ENCODE measurements around the gene ADAM12. TPM values are rescaled to one million over a fixed set of nuclear protein-coding genes. Genes with fewer than 3 reads are reported as not detected.
"Not testable (repeated sequence)": the region's sequence is repeated elsewhere in the genome, so short reads cannot be mapped to it uniquely, and the experiment has no call there.

ADAM12 gene
- total and polyA plus RNA-seq, 10 of the 15 experiments (the other 5 are each of a cell fraction or from before 2014, with no cell fraction given) = under 0.01 to 0.62 (median 0.04) TPM; not detected in 5

DNA sequence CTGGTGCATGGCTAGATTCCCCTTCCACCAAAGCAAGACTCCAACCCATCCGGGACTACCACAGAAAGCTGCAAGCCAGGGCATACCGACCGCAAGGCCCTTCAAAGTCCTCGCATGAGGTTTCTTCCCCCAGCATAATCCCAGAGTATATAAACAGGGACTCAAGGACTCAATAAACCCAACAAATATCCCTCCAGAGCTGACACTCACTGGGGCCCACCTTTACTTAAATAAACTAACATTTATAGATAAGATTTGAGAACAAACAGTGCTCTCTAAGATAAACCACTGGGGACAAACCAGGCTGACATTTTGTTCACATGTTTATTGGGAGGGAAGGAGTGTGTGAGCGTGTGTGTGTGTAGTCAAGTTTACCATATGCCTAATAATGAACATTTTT is 138.2 kb downstream of the ADAM12 start (continued):
- TF ChIP-seq FOXM1 (IDR thresholded peaks at IDR 0.05; ENCODE audit: low read depth, low read length) = no peak
- TF ChIP-seq NR2C1 (IDR thresholded peaks at IDR 0.05) = no peak
- TF ChIP-seq, protein P1, sequence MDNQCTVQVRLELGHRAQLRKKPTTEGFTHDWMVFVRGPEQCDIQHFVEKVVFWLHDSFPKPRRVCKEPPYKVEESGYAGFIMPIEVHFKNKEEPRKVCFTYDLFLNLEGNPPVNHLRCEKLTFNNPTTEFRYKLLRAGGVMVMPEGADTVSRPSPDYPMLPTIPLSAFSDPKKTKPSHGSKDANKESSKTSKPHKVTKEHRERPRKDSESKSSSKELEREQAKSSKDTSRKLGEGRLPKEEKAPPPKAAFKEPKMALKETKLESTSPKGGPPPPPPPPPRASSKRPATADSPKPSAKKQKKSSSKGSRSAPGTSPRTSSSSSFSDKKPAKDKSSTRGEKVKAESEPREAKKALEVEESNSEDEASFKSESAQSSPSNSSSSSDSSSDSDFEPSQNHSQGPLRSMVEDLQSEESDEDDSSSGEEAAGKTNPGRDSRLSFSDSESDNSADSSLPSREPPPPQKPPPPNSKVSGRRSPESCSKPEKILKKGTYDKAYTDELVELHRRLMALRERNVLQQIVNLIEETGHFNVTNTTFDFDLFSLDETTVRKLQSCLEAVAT (IDR thresholded peaks at IDR 0.05) = no peak
- no peak for TF ChIP-seq STAT3 (IDR thresholded peaks at IDR 0.05; ENCODE audit: low read depth, low read length)

DNA sequence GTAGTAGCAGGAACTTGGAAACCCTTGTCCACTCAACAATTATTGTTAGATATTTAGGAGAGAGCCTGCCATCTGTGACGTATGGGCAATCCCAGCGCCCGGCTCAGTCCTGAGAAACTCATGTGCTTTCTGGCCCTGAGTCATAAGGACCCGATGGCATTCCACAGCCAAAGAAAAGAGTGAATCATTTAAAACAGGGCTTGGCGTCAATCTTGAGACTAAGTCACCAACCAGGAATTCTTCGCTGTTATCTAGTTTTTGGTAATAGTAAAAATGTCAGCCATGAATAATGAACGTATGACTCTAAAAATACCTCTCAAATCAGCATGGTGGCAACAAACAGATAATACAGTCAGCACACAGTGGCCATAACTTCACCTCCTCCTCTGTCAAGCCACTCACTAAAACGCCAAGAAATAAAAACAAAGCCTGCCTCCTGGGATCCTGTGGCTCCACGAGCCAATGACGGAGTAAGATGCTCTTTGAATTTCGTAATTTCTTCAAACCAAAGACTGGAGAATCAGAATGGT is 140.8 kb downstream of the ADAM12 start:
- DNase-seq (ENCODE audit: low read depth, low spot score) (no peak), FAIRE-seq (no peak), ATAC-seq (no peak)
- ChIA-PET CTCF (no interaction called here), RAD21 (ENCODE audit: unreplicated experiment) (no interaction called here), POLR2A (no interaction called here), SMC1A (ENCODE audit: uncharacterized antibody, unreplicated experiment) (no interaction called here)
- Histone ChIP-seq H3K9ac (ENCODE audit: control insufficient read depth, insufficient read depth, low read length) (no peak overlapping the region), H3K4me1 (ENCODE audit: control insufficient read depth, insufficient read depth, low read length) (no peaks in the 10 kb centered on the region), H2AFZ (ENCODE audit: control insufficient read depth, low read depth, low read length) (no peak overlapping the region), H3K27me3 (replicated peaks in 1 of 2; ENCODE audit: control insufficient read depth in 2 of 2, insufficient read depth in 2 of 2, low read length in 1 of 2) (no peaks in the 10 kb centered on the region), H3K79me2 (ENCODE audit: control insufficient read depth, insufficient read depth, low read length) (no peaks in the 10 kb centered on the region), H4K20me1 (ENCODE audit: control insufficient read depth, insufficient read depth) (no peaks in the 10 kb centered on the region), H3K4me2 (ENCODE audit: control insufficient read depth, insufficient read depth) (no peak overlapping the region), H3K4me3 (no peak overlapping the region), H3K36me3 (ENCODE audit: control insufficient read depth in 2 of 2, insufficient read depth in 2 of 2, low read length in 1 of 2) (no peaks in the 10 kb centered on the region), H3K27ac (ENCODE audit: control insufficient read depth, insufficient read depth) (no peak overlapping the region), H3K9me3 (replicated peaks; ENCODE audit: control insufficient read depth, insufficient read depth, low read length) (no peaks in the 10 kb centered on the region)
- BruUV-seq (replicated peaks) = no TSS peak
- in situ Hi-C loops (cut with MboI) (no loop called here), intact Hi-C loops (cut with micrococcal nuclease; ENCODE audit: unreplicated experiment) (no loop called here)
- no peak for TF ChIP-seq NRF1 (conservative IDR thresholded peaks at IDR 0.05; ENCODE audit: low read depth, low read length)
- TF ChIP-seq, protein P2, sequence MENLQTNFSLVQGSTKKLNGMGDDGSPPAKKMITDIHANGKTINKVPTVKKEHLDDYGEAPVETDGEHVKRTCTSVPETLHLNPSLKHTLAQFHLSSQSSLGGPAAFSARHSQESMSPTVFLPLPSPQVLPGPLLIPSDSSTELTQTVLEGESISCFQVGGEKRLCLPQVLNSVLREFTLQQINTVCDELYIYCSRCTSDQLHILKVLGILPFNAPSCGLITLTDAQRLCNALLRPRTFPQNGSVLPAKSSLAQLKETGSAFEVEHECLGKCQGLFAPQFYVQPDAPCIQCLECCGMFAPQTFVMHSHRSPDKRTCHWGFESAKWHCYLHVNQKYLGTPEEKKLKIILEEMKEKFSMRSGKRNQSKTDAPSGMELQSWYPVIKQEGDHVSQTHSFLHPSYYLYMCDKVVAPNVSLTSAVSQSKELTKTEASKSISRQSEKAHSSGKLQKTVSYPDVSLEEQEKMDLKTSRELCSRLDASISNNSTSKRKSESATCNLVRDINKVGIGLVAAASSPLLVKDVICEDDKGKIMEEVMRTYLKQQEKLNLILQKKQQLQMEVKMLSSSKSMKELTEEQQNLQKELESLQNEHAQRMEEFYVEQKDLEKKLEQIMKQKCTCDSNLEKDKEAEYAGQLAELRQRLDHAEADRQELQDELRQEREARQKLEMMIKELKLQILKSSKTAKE (IDR thresholded peaks at IDR 0.05; ENCODE audit: low read depth, poor library complexity, severe bottlenecking) = no peak
- TF ChIP-seq CEBPB (IDR thresholded peaks at IDR 0.05; ENCODE audit: borderline replicate concordance in 1 of 2, low read depth in 2 of 2, low read length in 2 of 2) = no peak
- TF ChIP-seq FOXM1 (IDR thresholded peaks at IDR 0.05; ENCODE audit: low read depth, low read length) = no peak
- no peak for TF ChIP-seq RBBP5 (conservative IDR thresholded peaks at IDR 0.05)
- TF ChIP-seq, protein P3, sequence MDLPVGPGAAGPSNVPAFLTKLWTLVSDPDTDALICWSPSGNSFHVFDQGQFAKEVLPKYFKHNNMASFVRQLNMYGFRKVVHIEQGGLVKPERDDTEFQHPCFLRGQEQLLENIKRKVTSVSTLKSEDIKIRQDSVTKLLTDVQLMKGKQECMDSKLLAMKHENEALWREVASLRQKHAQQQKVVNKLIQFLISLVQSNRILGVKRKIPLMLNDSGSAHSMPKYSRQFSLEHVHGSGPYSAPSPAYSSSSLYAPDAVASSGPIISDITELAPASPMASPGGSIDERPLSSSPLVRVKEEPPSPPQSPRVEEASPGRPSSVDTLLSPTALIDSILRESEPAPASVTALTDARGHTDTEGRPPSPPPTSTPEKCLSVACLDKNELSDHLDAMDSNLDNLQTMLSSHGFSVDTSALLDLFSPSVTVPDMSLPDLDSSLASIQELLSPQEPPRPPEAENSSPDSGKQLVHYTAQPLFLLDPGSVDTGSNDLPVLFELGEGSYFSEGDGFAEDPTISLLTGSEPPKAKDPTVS (IDR thresholded peaks at IDR 0.05; ENCODE audit: low read depth, low read length) = no peak
- TF ChIP-seq IKZF1 (conservative IDR thresholded peaks at IDR 0.05) = no peak
- no peak for TF ChIP-seq STAT3 (IDR thresholded peaks at IDR 0.05; ENCODE audit: low read depth, low read length)
- TF ChIP-seq RUNX3 (IDR thresholded peaks at IDR 0.05; ENCODE audit: low read length) = no peak
- WGBS (ENCODE audit: insufficient coverage, insufficient replicate concordance, low lambda C conversion rate, missing lambda C conversion rate) = 33% methylated on average over 11 of the region's 11 CpGs

DNA sequence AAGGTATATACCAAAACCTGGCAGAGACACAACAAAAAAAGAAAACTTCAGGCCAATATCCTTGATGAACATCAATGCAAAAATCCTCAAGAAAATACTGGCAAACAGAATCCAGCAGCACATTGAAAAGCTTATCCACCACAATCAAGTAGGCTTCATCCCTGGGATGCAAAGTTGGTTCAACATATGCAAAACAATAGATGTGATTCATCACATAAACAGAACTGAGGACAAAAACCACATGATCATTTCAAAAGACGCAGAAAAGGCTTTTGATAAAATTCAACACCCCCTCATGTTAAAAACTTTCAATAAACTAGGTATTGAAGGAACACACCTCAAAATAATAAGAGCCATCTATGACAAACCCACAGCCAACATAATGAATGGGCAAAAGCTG is 141.9 kb downstream of the ADAM12 start:
- H3K4me1 ChIP-seq (ENCODE audit: control insufficient read depth, insufficient read depth, low read length); BruUV-seq (replicated peaks); DNase-seq (ENCODE audit: low read depth, low spot score); H4K20me1 ChIP-seq (ENCODE audit: control insufficient read depth, insufficient read depth); H3K4me3 ChIP-seq; FAIRE-seq; H3K79me2 ChIP-seq (ENCODE audit: control insufficient read depth, insufficient read depth, low read length); H3K27ac ChIP-seq (ENCODE audit: control insufficient read depth, insufficient read depth); ATAC-seq; intact Hi-C loops (cut with micrococcal nuclease; ENCODE audit: unreplicated experiment); H3K27me3 ChIP-seq (replicated peaks in 1 of 2; ENCODE audit: control insufficient read depth in 2 of 2, insufficient read depth in 2 of 2, low read length in 1 of 2); SMC1A ChIA-PET (ENCODE audit: uncharacterized antibody, unreplicated experiment); POLR2A ChIA-PET; H3K36me3 ChIP-seq (ENCODE audit: control insufficient read depth in 2 of 2, insufficient read depth in 2 of 2, low read length in 1 of 2); H3K4me2 ChIP-seq (ENCODE audit: control insufficient read depth, insufficient read depth); H3K9me3 ChIP-seq (replicated peaks; ENCODE audit: control insufficient read depth, insufficient read depth, low read length); in situ Hi-C loops (cut with MboI); H2AFZ ChIP-seq (ENCODE audit: control insufficient read depth, low read depth, low read length); CTCF ChIA-PET; RAD21 ChIA-PET (ENCODE audit: unreplicated experiment); H3K9ac ChIP-seq (ENCODE audit: control insufficient read depth, insufficient read depth, low read length): not testable (repeated sequence)
- WGBS (ENCODE audit: insufficient coverage, insufficient replicate concordance, low lambda C conversion rate, missing lambda C conversion rate) = 38% methylated on average over 1 of the region's 1 CpG

All from GM12878 (cell line).